Measurements from ENCODE around the gene JAKMIP1.

- TF ChIP-seq EZH2 (IDR thresholded peaks at IDR 0.05; ENCODE audit: insufficient read depth, poor library complexity, severe bottlenecking): no peak
- no peak for TF ChIP-seq EZH2phosphoT487 (IDR thresholded peaks at IDR 0.05; ENCODE audit: insufficient read depth, low read depth)
These were observed 86.2 kb downstream of the JAKMIP1 start for GRCh38 chr4:6114181-6114580.

Data from GM23248 (cell line).